Activated CD4-positive, alpha-beta T cell treated with anti-CD3 and anti-CD28 coated beads for 48 hours (primary cell): Measurements from ENCODE around the gene NEK6.

Experiments used
- DNase-seq: peaks from one replicate; pipeline ENCODE4 v3.0.0-alpha.2; 2020

The NEK6 gene

GRCh38 chr9:124359426-124359825, 101.7 kb downstream of the NEK6 start:
- no peak for DNase-seq

- no peak for DNase-seq
Measured at GRCh38 chr9:124359855-124360678, 102.3 kb downstream of the NEK6 start.

GRCh38 chr9:124361128-124361527, 103.4 kb downstream of the NEK6 start:
- no peak for DNase-seq

GRCh38 chr9:124363326-124364096, 105.8 kb downstream of the NEK6 start:
- DNase-seq: no peak

- no peak for DNase-seq
Measured at GRCh38 chr9:124364141-124364540, 106.4 kb downstream of the NEK6 start.

- no peak for DNase-seq
Measured at GRCh38 chr9:124365036-124365435, 107.3 kb downstream of the NEK6 start.

- DNase-seq: no peak
Measured at GRCh38 chr9:124366476-124367220, 108.9 kb downstream of the NEK6 start.

- DNase-seq: no peak
Measured at GRCh38 chr9:124368692-124369091, 110.9 kb downstream of the NEK6 start.

GRCh38 chr9:124369231-124369797, 111.6 kb downstream of the NEK6 start:
- DNase-seq: no peak

- no peak for DNase-seq
Measured at GRCh38 chr9:124370896-124371582, 113.3 kb downstream of the NEK6 start.

- no peak for DNase-seq
Measured at GRCh38 chr9:124372038-124372437, 114.3 kb downstream of the NEK6 start.

GRCh38 chr9:124373386-124373785, 115.6 kb downstream of the NEK6 start:
- DNase-seq: no peak

GRCh38 chr9:124373851-124374250, 116.1 kb downstream of the NEK6 start:
- DNase-seq: no peak

- DNase-seq: no peak
Measured at GRCh38 chr9:124375726-124376125, 118.0 kb downstream of the NEK6 start.

- DNase-seq: no peak
Measured at GRCh38 chr9:124376329-124376728, 118.6 kb downstream of the NEK6 start.

- no peak for DNase-seq
Measured at GRCh38 chr9:124377551-124378406, 120.0 kb downstream of the NEK6 start.

- DNase-seq: peak; percentile 22
Measured at GRCh38 chr9:124381170-124381945, 123.6 kb downstream of the NEK6 start.

GRCh38 chr9:124384210-124384609, 126.5 kb downstream of the NEK6 start:
- DNase-seq: no peak

GRCh38 chr9:124384846-124385245, 127.1 kb downstream of the NEK6 start:
- no peak for DNase-seq

GRCh38 chr9:124385623-124386022, 127.9 kb downstream of the NEK6 start:
- DNase-seq: no peak

- no peak for DNase-seq
Measured at GRCh38 chr9:124386201-124386600, 128.5 kb downstream of the NEK6 start.
